Type B pancreatic cell (in vitro differentiated cells): ENCODE data around the gene ADCK2. TPM values are rescaled to one million over a fixed set of nuclear protein-coding genes. Genes with fewer than 3 reads are reported as not detected.
"Not testable (repeated sequence)": the region's sequence is repeated elsewhere in the genome, so short reads cannot be mapped to it uniquely, and the experiment has no call there.

ENCODE experiments used
- DNase-seq: peaks from one replicate; pipeline ENCODE4 v3.0.0; 2021; ENCODE audit warnings: mixed read lengths; ENCODE audit not compliant: unreplicated experiment; ENCODE audit errors: extremely low spot score
- H3K27ac Mint-ChIP-seq: 2 replicates; pipeline ENCODE4 v1.8.0; 2021; ENCODE audit warnings: mild to moderate bottlenecking, mixed read lengths
- H3K27me3 Mint-ChIP-seq: 2 replicates; pipeline ENCODE4 v1.8.0; 2021; ENCODE audit warnings: mixed read lengths
- H3K36me3 Mint-ChIP-seq: 2 replicates; pipeline ENCODE4 v1.8.0; 2021; ENCODE audit warnings: mixed read lengths
- H3K4me1 Mint-ChIP-seq: one replicate; pipeline ENCODE4 v1.8.0; 2021; ENCODE audit warnings: mixed read lengths; ENCODE audit not compliant: unreplicated experiment
- H3K4me3 Mint-ChIP-seq: 2 replicates; pipeline ENCODE4 v1.8.0; 2021; ENCODE audit warnings: mild to moderate bottlenecking, mixed read lengths
- H3K9me3 Mint-ChIP-seq: 2 replicates; pipeline ENCODE4 v1.8.0; 2021; ENCODE audit warnings: mixed read lengths
- CTCF ChIP-seq: fragments of 200-600 bp; sonication (generic); conservative IDR thresholded peaks from 2 replicates; pipeline ENCODE4 v1.5.0; 2021; ENCODE audit warnings: antibody characterized with exemption, mild to moderate bottlenecking
- total RNA-seq: library from RNA; stranded (reverse); gene quantifications from 2 replicates; pipeline ENCODE4 v1.2.1, GENCODE V29; 2021; ENCODE audit warnings: low replicate concordance

ADCK2 gene
- total RNA-seq, 1 donor from 2014 or later = 16.3 TPM

GRCh38 chr7:140659856-140660255 is 12.9 kb upstream of the ADCK2 start:
- peaks cover 19% of the 10 kb centered on the region for H3K4me1 Mint-ChIP-seq
- no peaks in the 10 kb centered on the region for H3K27me3 Mint-ChIP-seq
- no peak overlapping the region for H3K4me3 Mint-ChIP-seq
- H3K9me3 Mint-ChIP-seq = no peaks in the 10 kb centered on the region
- no peak for TF ChIP-seq CTCF
- no peak overlapping the region for H3K27ac Mint-ChIP-seq
- no peak for DNase-seq
- H3K36me3 Mint-ChIP-seq = no peaks in the 10 kb centered on the region

GRCh38 chr7:140661124-140661523 is 11.6 kb upstream of the ADCK2 start:
- Mint-ChIP-seq H3K27ac (no peak overlapping the region), H3K4me1 (peaks cover 16% of the 10 kb centered on the region), H3K9me3 (no peaks in the 10 kb centered on the region), H3K27me3 (no peaks in the 10 kb centered on the region), H3K36me3 (no peaks in the 10 kb centered on the region), H3K4me3 (no peak overlapping the region)
- DNase-seq = no peak
- TF ChIP-seq CTCF = no peak

GRCh38 chr7:140662938-140663337 is 9.8 kb upstream of the ADCK2 start:
- not testable (repeated sequence) for H3K36me3 Mint-ChIP-seq, H3K9me3 Mint-ChIP-seq, H3K27ac Mint-ChIP-seq, H3K4me1 Mint-ChIP-seq, H3K4me3 Mint-ChIP-seq, H3K27me3 Mint-ChIP-seq, DNase-seq

- Mint-ChIP-seq H3K27ac (peak overlapping the region; percentile 92), H3K36me3 (no peaks in the 10 kb centered on the region), H3K4me3 (peak overlapping the region; percentile 60), H3K4me1 (peaks cover 5% of the 10 kb centered on the region), H3K9me3 (no peaks in the 10 kb centered on the region), H3K27me3 (no peaks in the 10 kb centered on the region)
- DNase-seq = no peak
- TF ChIP-seq CTCF = no peak
These were observed 5.3 kb upstream of the ADCK2 start for GRCh38 chr7:140667476-140667875.

- no peaks in the 10 kb centered on the region for H3K36me3 Mint-ChIP-seq
- no peak overlapping the region for H3K4me3 Mint-ChIP-seq
- no peak overlapping the region for H3K27ac Mint-ChIP-seq
- TF ChIP-seq CTCF = no peak
- no peaks in the 10 kb centered on the region for H3K9me3 Mint-ChIP-seq
- H3K4me1 Mint-ChIP-seq = peaks cover 6% of the 10 kb centered on the region
- H3K27me3 Mint-ChIP-seq = no peaks in the 10 kb centered on the region
- no peak for DNase-seq
These were observed 4.1 kb upstream of the ADCK2 start for GRCh38 chr7:140668641-140669040.

GRCh38 chr7:140669352-140669751 is 3.4 kb upstream of the ADCK2 start:
- Mint-ChIP-seq H3K4me3 (peak overlapping the region; percentile 32), H3K36me3 (no peaks in the 10 kb centered on the region), H3K9me3 (no peaks in the 10 kb centered on the region), H3K27me3 (no peaks in the 10 kb centered on the region), H3K4me1 (peaks cover 9% of the 10 kb centered on the region), H3K27ac (no peak overlapping the region)
- TF ChIP-seq CTCF = no peak
- DNase-seq = no peak

GRCh38 chr7:140669862-140670261 is 2.9 kb upstream of the ADCK2 start:
- peak overlapping the region; percentile 49 for H3K4me3 Mint-ChIP-seq
- H3K27ac Mint-ChIP-seq, H3K27me3 Mint-ChIP-seq, DNase-seq, H3K9me3 Mint-ChIP-seq, H3K36me3 Mint-ChIP-seq: not testable (repeated sequence)
- H3K4me1 Mint-ChIP-seq = peaks cover 14% of the 10 kb centered on the region
